GM18502 (cell line): ENCODE data around the gene TINAGL1.

ENCODE experiments used
- ATAC-seq: cut with Tn5 transposase; IDR thresholded peaks from one replicate; pipeline ENCODE4 v1.9.1; 2021; ENCODE audit warnings: mild to moderate bottlenecking; ENCODE audit not compliant: unreplicated experiment, poor library complexity

The TINAGL1 gene, protein sequence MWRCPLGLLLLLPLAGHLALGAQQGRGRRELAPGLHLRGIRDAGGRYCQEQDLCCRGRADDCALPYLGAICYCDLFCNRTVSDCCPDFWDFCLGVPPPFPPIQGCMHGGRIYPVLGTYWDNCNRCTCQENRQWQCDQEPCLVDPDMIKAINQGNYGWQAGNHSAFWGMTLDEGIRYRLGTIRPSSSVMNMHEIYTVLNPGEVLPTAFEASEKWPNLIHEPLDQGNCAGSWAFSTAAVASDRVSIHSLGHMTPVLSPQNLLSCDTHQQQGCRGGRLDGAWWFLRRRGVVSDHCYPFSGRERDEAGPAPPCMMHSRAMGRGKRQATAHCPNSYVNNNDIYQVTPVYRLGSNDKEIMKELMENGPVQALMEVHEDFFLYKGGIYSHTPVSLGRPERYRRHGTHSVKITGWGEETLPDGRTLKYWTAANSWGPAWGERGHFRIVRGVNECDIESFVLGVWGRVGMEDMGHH

DNA sequence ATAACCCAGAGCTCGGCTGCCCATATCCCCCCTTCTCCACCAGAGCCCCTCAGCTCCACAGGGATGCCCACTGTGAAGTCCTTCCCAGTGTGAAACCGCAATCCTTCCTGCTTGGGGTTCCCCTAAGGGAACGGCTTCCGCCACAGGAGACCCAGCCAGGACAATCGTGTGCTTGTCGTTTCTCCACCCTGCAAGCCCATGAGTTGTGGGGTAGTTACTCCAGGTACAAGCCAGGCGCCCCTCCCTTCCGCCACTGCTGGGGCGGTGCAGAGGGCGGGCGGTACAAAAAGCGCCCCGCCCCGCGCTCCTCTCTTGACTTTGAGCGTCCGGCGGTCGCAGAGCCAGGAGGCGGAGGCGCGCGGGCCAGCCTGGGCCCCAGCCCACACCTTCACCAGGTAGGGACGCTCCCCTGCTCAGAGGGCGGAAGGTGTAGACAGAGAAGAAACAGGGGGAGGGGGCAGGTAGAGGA is at the start of gene TINAGL1:
TSS of gene TINAGL1 (plus strand) at position 315 of the 469 bp plus-strand sequence. CDS start 634 bp downstream, outside the sequence.
- no peak for ATAC-seq

DNA sequence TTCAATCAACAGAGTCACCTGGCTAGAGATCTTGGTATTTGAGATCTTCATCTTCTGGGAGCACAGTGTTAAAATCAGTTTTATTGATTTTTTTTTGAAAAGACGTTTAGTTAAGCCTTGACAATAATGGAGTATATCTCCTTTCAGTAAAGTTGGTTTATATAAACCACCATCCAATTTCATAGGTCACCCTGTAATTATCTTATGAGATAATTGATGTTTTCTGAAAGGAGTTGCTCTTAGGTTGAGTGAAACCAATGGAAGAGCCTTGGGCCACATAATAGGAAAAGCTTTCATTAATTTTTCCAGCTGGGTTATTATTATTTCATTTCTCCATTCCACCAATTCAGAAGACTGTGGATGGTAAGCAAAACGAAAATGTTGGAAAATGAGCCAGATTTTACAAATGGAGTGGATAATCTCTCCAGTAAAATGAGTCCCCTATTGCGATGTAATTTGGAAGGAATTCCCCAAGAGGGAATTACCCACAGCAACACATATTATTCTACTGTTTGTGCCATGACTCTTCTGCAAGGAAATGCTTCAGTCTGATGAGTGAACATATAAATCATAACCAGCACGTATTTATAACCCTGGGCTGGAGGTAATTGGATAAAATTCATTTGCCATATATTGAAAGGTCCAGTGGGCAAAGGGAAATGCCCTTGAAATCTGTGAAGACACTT is 46.2 kb upstream of the TINAGL1 start:
- no peak for ATAC-seq

DNA sequence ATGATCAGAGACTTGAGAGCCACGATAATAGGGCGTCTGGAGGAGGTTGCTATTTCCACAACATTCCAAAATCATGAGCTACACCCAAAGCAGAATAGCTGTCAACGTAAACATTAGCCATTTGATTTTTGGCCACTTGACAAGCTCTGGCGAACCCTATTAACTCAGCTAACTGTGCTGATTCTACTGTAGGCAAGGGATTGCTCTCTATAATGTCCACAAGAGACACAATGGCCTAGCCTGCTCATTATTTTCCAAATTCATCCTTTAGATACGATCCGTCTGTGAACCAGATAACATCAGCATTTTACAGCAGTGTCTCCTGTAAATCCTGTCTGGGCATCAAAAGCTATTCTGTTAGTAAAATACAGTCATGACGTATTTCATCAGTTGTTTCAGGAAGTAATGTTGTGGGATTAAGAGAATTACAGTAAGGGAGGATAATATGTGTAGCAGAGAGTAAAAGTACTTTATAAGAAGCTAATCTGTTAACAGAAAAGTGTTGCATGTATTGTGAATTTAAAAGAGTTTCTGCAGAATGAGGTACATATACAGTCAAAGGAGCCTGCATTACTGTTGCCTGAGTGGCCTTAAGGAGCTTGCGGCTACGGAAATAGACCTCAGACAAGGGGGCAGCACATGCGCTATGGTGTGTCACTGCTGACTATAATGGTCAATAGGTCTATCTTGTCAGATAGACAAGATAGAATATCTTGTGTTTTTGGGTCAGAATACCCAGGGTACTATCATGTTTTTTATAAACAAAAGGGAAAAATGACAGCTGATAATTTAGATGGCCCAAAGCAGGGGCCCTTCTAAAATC is 44.9 kb upstream of the TINAGL1 start:
- ATAC-seq, result no peak

DNA sequence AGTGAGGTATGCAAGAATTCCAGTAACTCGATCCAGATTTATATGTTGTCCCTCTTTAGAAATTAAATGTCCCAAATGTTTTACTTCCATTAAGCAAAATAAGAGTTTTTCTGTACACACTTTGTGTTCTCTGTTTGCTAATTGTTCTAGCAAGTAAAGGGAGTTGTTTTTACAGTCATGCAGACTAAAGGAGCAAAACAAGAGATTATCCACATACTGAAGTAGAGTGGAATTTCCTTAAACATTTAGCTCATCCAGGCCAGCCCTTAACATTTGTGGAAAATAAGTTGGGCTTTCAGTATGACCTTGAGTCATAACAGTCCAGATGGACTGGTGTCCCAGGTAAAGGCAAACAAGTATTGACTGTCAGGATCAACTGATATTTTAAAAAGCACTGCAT is 44.1 kb upstream of the TINAGL1 start:
- no peak for ATAC-seq

DNA sequence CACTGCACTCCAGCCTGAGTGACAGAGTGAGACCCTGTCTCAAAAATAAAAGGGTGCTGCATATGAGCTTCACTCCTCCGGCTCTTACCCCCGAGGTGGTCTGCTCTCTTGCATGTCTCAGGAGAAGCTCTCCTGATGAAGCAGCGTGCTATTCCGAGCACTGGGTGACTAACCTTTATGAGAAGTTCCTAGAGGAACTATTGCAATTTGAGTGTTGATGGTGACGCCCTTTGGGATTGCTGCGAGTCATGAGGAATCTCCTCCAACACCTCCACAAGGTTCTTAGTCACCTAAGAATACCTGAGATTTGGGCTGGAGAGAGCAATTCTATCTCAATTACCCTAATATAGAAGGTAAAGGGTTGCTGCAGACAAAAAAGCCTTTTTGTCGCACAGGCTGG is 40.8 kb upstream of the TINAGL1 start:
- no peak for ATAC-seq

DNA sequence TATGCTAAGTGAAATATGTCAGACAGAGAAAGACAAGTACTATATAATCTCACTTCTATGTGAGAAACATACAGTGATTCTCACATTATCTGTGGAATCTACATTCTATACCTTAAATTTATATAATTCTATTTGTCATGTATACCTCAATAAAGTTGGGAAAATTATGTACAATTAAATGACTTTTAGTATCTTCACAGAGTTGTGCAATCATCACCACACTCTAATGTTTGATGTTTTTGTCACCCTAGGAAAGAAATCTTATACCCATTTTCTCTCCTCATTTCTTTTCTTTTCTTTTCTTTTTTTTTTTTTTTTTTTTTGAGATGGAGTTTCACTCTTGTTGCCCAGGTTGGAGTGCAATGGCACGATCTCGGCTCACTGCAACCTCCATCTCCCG is 37.0 kb upstream of the TINAGL1 start:
- ATAC-seq, result no peak

DNA sequence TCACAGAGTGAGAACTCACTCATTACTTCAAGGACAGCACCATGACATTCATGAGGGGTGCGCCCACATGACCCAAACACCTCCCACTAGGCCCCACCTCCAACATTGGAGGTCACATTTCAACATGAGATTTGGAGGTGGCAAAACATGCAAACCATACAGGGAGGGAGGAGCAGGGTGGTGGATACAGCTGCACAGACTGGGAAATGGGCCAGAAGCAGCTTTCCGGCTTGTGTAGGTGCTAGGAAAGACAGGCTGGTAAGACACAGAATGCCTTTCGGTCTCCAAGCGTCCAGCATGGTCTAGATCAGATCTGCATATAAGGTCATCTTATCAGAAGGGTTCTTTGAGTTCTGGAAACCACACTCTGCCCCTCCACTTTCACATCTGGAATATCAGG is 35.1 kb upstream of the TINAGL1 start:
- ATAC-seq, result no peak

DNA sequence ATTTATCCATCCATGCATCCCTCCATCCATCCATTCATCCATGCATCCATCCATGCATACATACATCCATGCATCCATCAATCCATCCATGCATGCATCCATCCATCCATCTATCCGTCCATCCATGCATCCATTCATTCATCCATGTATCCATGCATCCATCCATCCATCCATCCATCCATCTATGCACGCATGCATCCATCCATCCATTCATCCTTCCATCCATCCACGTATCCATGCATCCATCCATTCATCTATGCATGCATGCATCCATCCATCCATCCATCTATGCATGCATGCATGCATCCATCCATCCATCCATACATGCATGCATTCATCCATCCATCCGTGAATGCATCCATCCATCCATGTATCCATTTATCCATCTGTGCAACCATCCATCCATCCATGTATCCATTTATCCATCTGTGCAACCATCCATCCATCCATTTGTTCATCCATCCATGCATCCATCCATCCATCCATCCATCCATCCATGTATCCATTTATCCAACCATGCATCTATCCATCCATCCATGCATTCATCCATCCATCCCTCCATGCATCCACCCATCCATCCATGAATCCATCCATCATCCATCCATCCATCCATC is 30.3 kb upstream of the TINAGL1 start:
- ATAC-seq, result no peak

DNA sequence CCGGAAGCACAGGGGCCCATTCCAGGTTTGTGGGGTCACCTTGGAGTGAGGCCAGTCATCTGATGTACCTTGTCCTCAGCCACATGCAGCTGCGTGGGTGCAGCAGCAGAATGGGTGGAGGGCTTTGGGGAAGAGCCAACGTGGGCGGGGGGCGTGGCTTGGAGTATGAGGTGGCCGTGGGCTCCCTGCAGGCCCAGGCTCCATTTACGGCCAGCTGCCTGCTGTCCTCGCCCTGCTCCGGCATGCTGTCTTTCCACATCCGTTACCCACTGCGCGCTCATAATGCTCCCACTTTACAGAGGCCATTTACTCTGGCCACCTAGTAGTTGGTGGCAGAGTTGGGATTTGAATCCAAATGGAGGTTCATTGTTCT is 27.8 kb upstream of the TINAGL1 start:
- ATAC-seq, result peak; percentile 12

DNA sequence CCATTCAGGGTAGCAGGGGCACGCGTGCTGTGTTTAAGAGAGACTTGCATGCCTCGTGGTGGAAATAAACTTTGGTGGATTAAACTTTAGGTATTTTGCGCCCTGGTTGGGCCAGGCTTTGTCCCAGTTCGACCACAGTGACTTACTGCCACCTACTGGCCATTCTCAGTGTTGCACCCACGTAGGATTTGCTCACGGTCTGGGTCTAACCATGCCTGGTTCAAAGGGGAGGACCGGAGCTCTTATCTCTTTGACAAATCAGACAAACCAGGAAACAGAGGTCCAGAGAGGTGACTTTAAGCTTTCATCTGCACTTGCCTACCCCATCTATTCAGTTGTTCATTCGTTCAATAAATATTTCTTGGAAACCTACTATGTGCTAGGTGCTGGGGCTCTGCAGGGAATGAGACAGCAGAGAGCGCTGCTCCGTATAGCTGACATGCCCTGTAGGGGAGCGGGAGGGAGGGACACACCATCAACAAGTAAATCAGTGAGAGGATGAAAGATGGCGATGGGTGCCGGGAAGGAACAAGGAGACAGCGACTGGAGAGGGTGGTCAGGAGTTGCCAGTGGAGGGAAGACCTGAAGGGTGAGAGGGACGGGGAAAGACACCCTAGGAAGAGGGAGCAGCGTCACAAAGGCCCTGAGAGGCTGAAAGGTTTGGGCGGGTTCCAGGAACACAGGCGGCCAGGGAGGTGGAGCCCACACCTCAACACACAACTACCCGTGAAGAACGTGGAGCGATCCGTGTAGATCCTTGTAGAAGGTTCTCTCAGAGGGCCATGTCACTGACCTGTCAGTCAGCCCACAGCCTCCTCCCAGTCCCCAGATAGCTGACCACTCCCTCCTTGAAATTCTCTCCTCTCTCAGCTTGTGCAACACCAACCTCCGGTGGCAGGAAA is 27.2 kb upstream of the TINAGL1 start:
- peak; percentile 79 for ATAC-seq

DNA sequence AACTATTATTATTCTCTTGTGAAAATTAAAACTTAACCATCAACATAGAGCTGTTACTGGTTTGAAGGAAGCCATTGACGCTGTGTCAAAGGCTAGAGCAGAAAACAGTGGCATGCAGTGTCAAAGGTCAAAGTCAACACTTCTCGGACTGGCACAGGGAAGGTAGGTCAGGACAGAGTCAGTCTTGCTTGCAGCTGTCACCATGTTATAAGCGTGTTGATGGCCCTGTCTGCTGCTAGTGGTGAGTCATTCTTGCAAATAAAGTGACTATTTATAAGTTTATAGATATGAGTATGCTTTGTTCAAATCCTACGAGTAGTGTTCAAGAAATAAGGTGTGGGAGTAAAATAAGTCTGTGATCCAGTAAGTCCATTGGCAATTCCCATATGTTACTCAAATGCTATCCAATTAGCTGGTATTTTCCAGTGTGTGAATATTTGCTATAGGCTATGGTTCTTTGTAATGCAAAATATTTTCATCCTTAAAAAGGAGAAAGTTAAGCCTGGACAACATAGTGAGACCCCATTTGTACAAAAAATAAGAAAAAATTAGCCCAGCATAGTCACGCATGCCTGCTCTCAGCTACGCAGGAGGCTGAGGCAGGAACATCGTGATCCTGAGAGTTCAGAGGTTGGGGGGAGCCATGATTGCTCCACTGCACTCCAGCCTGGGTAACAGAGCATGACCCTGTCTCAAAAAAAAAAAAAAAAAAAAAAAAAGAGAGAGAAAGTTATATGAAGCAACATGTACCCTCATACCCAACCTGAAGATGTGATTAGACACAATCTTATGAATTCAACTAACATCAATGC is 26.3 kb upstream of the TINAGL1 start:
- no peak for ATAC-seq

DNA sequence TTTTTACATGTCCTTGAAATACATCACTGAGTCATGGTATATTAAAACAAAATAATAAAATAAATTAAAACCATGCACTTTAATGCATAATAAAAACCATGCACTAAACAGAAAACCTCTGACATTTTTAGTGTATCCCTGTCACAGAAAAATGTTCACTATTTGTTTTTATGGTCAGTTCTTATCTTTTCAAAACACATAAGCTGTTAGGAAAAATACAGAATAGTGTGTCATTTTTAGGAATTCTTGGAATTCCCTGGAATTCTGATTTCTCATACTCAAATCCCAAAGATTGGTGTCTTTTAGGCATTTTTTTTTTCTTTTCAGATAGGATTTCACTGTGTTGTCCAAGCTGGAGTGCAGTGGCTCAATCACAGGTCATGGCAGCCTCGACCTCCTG is 25.1 kb upstream of the TINAGL1 start:
- no peak for ATAC-seq

DNA sequence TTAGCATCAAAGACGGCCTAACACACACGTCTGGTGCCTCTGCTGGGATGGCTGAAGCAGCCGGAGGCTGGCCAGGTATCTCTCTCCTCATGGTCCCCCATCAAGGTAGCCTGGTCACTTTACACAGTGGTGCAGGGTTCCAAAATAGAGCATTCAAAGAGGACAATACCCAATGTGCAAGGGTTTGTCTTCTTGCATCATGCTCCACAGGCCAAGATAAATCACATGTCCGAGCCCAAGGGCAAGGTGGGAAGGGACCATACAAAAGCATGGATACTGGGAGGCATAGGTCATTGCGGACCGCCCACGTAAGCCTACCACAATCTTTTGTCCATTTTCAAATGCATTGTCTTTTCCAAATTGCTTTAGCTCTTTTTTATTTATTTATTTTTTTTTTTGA is 23.8 kb upstream of the TINAGL1 start:
- no peak for ATAC-seq

DNA sequence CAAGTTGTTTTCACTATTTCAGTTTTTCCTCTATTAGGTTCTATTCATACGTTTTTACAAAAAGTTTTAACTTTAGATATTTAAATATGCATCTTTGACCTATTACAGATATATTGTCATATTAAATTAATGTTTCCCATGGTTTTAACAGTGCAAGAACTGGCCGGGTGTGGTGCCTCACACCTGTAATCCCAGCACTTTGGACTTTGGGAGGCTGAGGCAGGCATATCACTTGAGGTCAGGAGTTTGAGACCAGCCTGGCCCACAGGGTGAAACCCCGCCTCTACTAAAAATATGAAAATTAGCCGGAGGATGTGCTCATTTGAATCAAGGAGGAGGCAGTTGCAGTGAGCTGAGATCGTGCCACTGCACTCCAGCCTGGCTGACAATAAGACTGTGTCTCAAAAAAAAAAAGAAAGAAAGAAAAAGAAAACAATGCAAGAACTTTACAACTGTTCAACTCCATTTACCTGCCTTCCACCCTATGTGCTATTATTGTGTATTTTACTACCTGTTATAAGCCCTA is 19.8 kb upstream of the TINAGL1 start:
- no peak for ATAC-seq

DNA sequence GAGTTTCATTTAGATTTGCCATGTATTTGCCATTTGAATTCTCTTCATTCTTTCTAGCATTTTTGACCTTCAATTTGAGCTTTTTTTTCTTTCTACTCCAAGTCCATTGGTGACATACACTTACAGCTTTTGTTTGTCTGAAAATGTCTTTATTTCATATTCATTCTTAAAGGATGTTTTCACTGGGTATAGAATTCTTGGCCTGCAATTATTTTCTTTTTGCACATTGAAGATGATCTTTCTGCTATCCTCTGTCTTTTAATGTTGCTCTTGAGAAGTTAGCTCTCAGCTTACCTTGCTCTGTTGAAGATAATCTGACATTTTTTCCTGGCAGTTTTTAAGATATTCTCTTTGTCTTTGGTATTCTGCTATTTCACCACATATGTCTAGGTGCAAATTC is 16.6 kb upstream of the TINAGL1 start:
- ATAC-seq, result no peak

DNA sequence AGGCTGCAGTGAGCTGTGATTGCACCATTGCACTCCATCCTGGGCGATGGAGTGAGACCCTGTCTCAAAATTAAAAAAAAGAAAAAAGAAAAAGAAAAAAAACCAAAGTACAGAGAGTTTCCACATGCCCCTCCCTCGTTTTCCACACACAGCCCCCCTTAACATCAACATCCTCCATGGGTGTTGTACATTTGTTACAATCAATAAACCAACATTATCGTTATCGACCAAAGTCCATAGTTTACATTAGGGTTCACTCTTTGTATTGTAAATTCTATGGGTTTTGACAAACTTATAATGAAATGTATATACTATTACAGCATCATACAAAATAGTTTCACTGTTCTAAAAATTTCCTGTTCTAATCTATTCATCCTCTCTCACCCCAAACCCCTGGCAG is 15.9 kb upstream of the TINAGL1 start:
- no peak for ATAC-seq

DNA sequence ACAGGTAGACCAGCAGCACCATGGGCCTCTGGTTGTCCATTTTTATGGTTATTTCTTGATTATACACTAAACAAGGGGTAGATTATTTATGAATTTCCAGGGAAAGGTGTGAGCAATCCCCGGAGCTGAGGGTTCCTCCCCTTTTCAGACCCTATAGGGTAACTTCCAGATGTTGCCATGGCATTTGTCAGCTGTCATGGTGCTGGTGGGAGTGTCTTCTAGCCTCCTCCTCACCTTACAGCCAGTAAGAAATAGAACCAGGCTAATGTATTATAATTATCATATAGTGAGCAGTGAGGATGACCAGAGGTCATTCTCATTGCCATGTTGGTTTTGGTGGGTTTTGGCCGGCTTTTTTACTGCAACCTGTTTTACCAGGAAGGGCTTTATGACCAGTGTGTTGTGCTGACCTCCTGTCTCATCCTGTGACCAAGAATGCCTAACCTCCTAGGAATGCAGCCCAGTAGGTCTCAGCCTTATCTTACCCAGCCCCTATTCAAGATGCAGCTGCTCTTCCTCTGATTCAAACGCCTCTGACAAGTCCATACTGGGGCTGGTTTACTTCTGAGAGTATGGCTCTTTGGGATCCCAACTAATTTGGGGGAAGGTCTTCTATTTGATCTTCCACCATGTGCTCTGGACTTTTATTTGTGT is 13.5 kb upstream of the TINAGL1 start:
- no peak for ATAC-seq

DNA sequence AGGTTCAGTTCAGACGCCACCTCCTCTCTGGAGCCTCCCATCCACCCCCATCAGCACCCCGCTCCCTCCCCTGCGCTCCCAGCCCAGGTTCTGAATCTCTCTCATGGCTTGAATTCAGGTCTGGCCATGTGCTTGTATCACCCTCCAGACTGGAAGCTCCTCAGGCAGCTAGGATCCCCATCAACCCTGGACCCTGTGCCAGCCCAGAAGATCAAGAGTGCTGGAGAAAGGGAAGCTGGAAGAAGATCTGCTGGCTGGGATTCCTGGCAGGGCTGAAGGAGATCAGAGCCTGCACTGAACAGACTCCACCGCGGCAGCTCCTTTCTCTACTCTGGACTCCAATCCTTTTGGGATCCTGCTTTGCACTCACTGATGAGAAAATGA is 11.7 kb upstream of the TINAGL1 start:
- no peak for ATAC-seq
